Stimulated activated CD8-positive, alpha-beta memory T cell treated with anti-CD3 and anti-CD28 coated beads, Interleukin-15, amount 100 ng/mL, for 1 hour (primary cell): ENCODE results near the gene FAM168A.

ENCODE experiments used
- DNase-seq: peaks from one replicate; pipeline ENCODE4 v3.0.0-alpha.2; 2020; ENCODE audit warnings: low read depth

Gene FAM168A

GRCh38 chr11:73425108-73425507, 172.8 kb downstream of the FAM168A start:
- no peak for DNase-seq

- no peak for DNase-seq
Observed at GRCh38 chr11:73423506-73423905, 174.4 kb downstream of the FAM168A start.

- no peak for DNase-seq
Observed at GRCh38 chr11:73422886-73423285, 175.0 kb downstream of the FAM168A start.

- DNase-seq = no peak
Observed at GRCh38 chr11:73420136-73420535, 177.8 kb downstream of the FAM168A start.

- DNase-seq = no peak
Observed at GRCh38 chr11:73416786-73417185, 181.1 kb downstream of the FAM168A start.

GRCh38 chr11:73415854-73416615, 181.9 kb downstream of the FAM168A start:
- no peak for DNase-seq

- DNase-seq = no peak
Observed at GRCh38 chr11:73414977-73415651, 182.8 kb downstream of the FAM168A start.

- no peak for DNase-seq
Observed at GRCh38 chr11:73413256-73413655, 184.7 kb downstream of the FAM168A start.

- no peak for DNase-seq
Observed at GRCh38 chr11:73412308-73412707, 185.6 kb downstream of the FAM168A start.

GRCh38 chr11:73411031-73411430, 186.9 kb downstream of the FAM168A start:
- no peak for DNase-seq

GRCh38 chr11:73410627-73411026, 187.3 kb downstream of the FAM168A start:
- no peak for DNase-seq

- no peak for DNase-seq
Observed at GRCh38 chr11:73409431-73409830, 188.5 kb downstream of the FAM168A start.

- no peak for DNase-seq
Observed at GRCh38 chr11:73406619-73407018, 191.3 kb downstream of the FAM168A start.

- no peak for DNase-seq
Observed at GRCh38 chr11:73406131-73406530, 191.8 kb downstream of the FAM168A start.

- DNase-seq = no peak
Observed at GRCh38 chr11:73405146-73405510, 192.8 kb downstream of the FAM168A start.

GRCh38 chr11:73404506-73405145, 193.3 kb downstream of the FAM168A start:
- DNase-seq = no peak

- DNase-seq = no peak
Observed at GRCh38 chr11:73404048-73404447, 193.9 kb downstream of the FAM168A start.

GRCh38 chr11:73403541-73403940, 194.4 kb downstream of the FAM168A start:
- no peak for DNase-seq

- DNase-seq = no peak
Observed at GRCh38 chr11:73402834-73403185, 195.1 kb downstream of the FAM168A start.

GRCh38 chr11:73401924-73402833, 195.7 kb downstream of the FAM168A start:
- no peak for DNase-seq

GRCh38 chr11:73401217-73401923, 196.5 kb downstream of the FAM168A start:
- no peak for DNase-seq

- no peak for DNase-seq
Observed at GRCh38 chr11:73400293-73400692, 197.6 kb downstream of the FAM168A start.
